H1 (cell line): ENCODE measurements around the gene ACAA1. TPM values are rescaled to one million over a fixed set of nuclear protein-coding genes. Genes with fewer than 3 reads are reported as not detected.

Experiments
- CTCF ChIA-PET: fragments of 300-600 bp; sonication (Branson Sonifier 250); formaldehyde crosslinking; loops from one replicate; lab custom pipeline; 2021; ENCODE audit not compliant: partially characterized antibody; lab: Charles Lee
- POLR2A ChIA-PET: fragments of 300-600 bp; sonication (Branson Sonifier 250); formaldehyde crosslinking; loops from one replicate; lab custom pipeline; 2021; ENCODE audit warnings: inconsistent platforms; ENCODE audit not compliant: partially characterized antibody; lab: Charles Lee
- DNase-seq, 2 experiments: peaks; one replicate each; pipeline versions ENCODE4 v3.0.0 to v3.0.0-alpha.2; 2010 to 2022; ENCODE audit warnings: low spot score in 2 of 2, low read depth in 1 of 2, mixed read lengths in 1 of 2
- FAIRE-seq: peaks from 2 replicates; lab custom pipeline; 2011; peaks lifted over from hg19 to GRCh38; lab: Jason Lieb, UNC
- H2AFZ ChIP-seq: 2 replicates; pipeline ENCODE4 v1.8.1; 2012; ENCODE audit warnings: low read length, inconsistent platforms
- H2AK5ac ChIP-seq: 2 replicates; pipeline ENCODE4 v1.6.1; 2013; ENCODE audit warnings: low read depth, low read length
- H2BK120ac ChIP-seq: replicated peaks from 2 replicates; pipeline ENCODE3; 2013; ENCODE audit warnings: low read depth, low read length, inconsistent platforms
- H2BK12ac ChIP-seq: 2 replicates; pipeline ENCODE4 v1.6.1; 2013; ENCODE audit warnings: low read depth, low read length
- H2BK15ac ChIP-seq: 2 replicates; pipeline ENCODE4 v1.6.1; 2013; ENCODE audit warnings: low read length
- H2BK20ac ChIP-seq: 2 replicates; pipeline ENCODE4 v1.6.1; 2013; ENCODE audit warnings: low read length
- H2BK5ac ChIP-seq: 2 replicates; pipeline ENCODE4 v1.6.1; 2013; ENCODE audit warnings: low read depth, low read length
- H3K14ac ChIP-seq: 2 replicates; pipeline ENCODE4 v1.6.1; 2013; ENCODE audit warnings: inconsistent platforms; ENCODE audit not compliant: insufficient read length
- H3K18ac ChIP-seq: 2 replicates; pipeline ENCODE4 v1.6.1; 2013; ENCODE audit warnings: low read length; ENCODE audit errors: extremely low read depth
- H3K23ac ChIP-seq: 2 replicates; pipeline ENCODE4 v1.6.1; 2013; ENCODE audit warnings: inconsistent platforms; ENCODE audit not compliant: insufficient read length
- H3K23me2 ChIP-seq: 2 replicates; pipeline ENCODE4 v1.6.1; 2013; ENCODE audit warnings: low read depth, low read length
- H3K27ac ChIP-seq: 2 replicates; pipeline ENCODE4 v1.6.1; 2011; ENCODE audit warnings: low read depth, low read length, inconsistent platforms
- H3K27me3 ChIP-seq, 4 experiments: replicated peaks in 1 of 4; 1 replicate in 1 of 4; 2 replicates in 3 of 4; pipeline versions ENCODE4 v1.6.1 to v1.8.1; 2011 to 2013; ENCODE audit warnings: low read length in 3 of 4, mild to moderate bottlenecking in 3 of 4, inconsistent platforms in 2 of 4, mixed read lengths in 2 of 4, moderate library complexity in 1 of 4; ENCODE audit not compliant: control insufficient read depth in 3 of 4, insufficient read depth in 3 of 4; ENCODE audit errors: extremely low read depth in 1 of 4
- H3K36me3 ChIP-seq, 4 experiments: 2 replicates each; pipeline versions ENCODE4 v1.6.1 to v1.8.1; 2011 to 2013; ENCODE audit warnings: mild to moderate bottlenecking in 4 of 4, low read length in 3 of 4, moderate library complexity in 2 of 4, control low read depth in 1 of 4, inconsistent platforms in 1 of 4; ENCODE audit not compliant: insufficient read depth in 4 of 4, control insufficient read depth in 2 of 4
- H3K4ac ChIP-seq: replicated peaks from 2 replicates; pipeline ENCODE3; 2013; ENCODE audit warnings: low read length, low read depth, mixed read lengths, inconsistent platforms; ENCODE audit not compliant: insufficient read length
- H3K4me1 ChIP-seq, 4 experiments: replicated peaks in 1 of 4; 1 replicate in 1 of 4; 2 replicates in 3 of 4; pipeline versions ENCODE4 v1.6.1 to v1.8.1; 2011 to 2013; ENCODE audit warnings: low read length in 3 of 4, inconsistent platforms in 2 of 4, mixed read lengths in 1 of 4; ENCODE audit not compliant: insufficient read depth in 4 of 4, control insufficient read depth in 3 of 4
- H3K4me2 ChIP-seq, 2 experiments: 2 replicates each; pipeline versions ENCODE4 v1.6.1 to v1.8.1; 2011 to 2013; ENCODE audit warnings: low read depth in 2 of 2, low read length in 2 of 2, control low read depth in 1 of 2, inconsistent platforms in 1 of 2, mild to moderate bottlenecking in 1 of 2; ENCODE audit not compliant: insufficient read depth in 1 of 2
- H3K4me3 ChIP-seq, 4 experiments: fragments of 200-600, 300-600 bp in 1 of 4; sonication (generic), shearing (Covaris generic), sonication (Bioruptor Twin) in 1 of 4; 2 replicates each; pipeline versions ENCODE4 v1.5.1 to v1.8.1; 2011 to 2016; ENCODE audit warnings: low read length in 4 of 4, low read depth in 3 of 4, control low read depth in 2 of 4, inconsistent platforms in 2 of 4, mild to moderate bottlenecking in 2 of 4, mixed read lengths in 1 of 4, moderate library complexity in 1 of 4; ENCODE audit not compliant: insufficient read depth in 2 of 4; ENCODE audit errors: extremely low read depth in 1 of 4
- H3K56ac ChIP-seq: replicated peaks from 2 replicates; pipeline ENCODE3; 2013; ENCODE audit warnings: low read depth, mild to moderate bottlenecking, mixed read lengths, low read length, inconsistent platforms; ENCODE audit not compliant: insufficient read length
- H3K79me1 ChIP-seq: 2 replicates; pipeline ENCODE4 v1.6.1; 2013; ENCODE audit warnings: low read depth, low read length, control low read depth
- H3K79me2 ChIP-seq, 2 experiments: 2 replicates each; pipeline versions ENCODE4 v1.6.1 to v1.8.1; 2012 to 2013; ENCODE audit warnings: low read length in 2 of 2, mild to moderate bottlenecking in 2 of 2, inconsistent platforms in 1 of 2; ENCODE audit not compliant: insufficient read depth in 2 of 2, control insufficient read depth in 1 of 2
- H3K9ac ChIP-seq, 4 experiments: replicated peaks in 1 of 4; 1 replicate in 1 of 4; 2 replicates in 3 of 4; pipeline versions ENCODE4 v1.6.1 to v1.8.1; 2011 to 2013; ENCODE audit warnings: low read depth in 3 of 4, low read length in 3 of 4, control low read depth in 2 of 4, mild to moderate bottlenecking in 2 of 4, moderate library complexity in 2 of 4, inconsistent platforms in 1 of 4; ENCODE audit errors: extremely low read depth in 1 of 4
- H3K9me3 ChIP-seq, 2 experiments: 2 replicates each; pipeline versions ENCODE4 v1.6.1 to v1.8.1; 2012 to 2013; ENCODE audit warnings: mild to moderate bottlenecking in 2 of 2, moderate library complexity in 2 of 2, control low read depth in 1 of 2, inconsistent platforms in 1 of 2, low read depth in 1 of 2, low read length in 1 of 2, mixed read lengths in 1 of 2; ENCODE audit not compliant: insufficient read depth in 2 of 2
- H4K20me1 ChIP-seq, 2 experiments: replicated peaks in 1 of 2; 2 replicates each; pipeline versions ENCODE3 to v1.8.1; 2011 to 2013; ENCODE audit warnings: inconsistent platforms in 2 of 2, low read length in 2 of 2, mild to moderate bottlenecking in 1 of 2; ENCODE audit not compliant: insufficient read depth in 2 of 2, control insufficient read depth in 1 of 2
- H4K5ac ChIP-seq: 2 replicates; pipeline ENCODE4 v1.6.1; 2013; ENCODE audit warnings: low read length, low read depth, mixed read lengths, inconsistent platforms; ENCODE audit not compliant: insufficient read length
- H4K8ac ChIP-seq: 2 replicates; pipeline ENCODE4 v1.8.0; 2013; ENCODE audit warnings: mild to moderate bottlenecking, moderate library complexity, low read length, inconsistent platforms; ENCODE audit not compliant: insufficient read depth; ENCODE audit errors: extremely low read depth
- H4K91ac ChIP-seq: replicated peaks from 2 replicates; pipeline ENCODE3; 2013; ENCODE audit warnings: low read length, mixed read lengths, inconsistent platforms; ENCODE audit not compliant: insufficient read length
- CHD2 ChIP-seq: IDR thresholded peaks from 2 replicates; pipeline ENCODE4 v1.6.1; 2012; ENCODE audit warnings: low read length, improper control_type of control experiment
- EGR1 ChIP-seq: IDR thresholded peaks from 2 replicates; pipeline ENCODE4 v1.6.1; 2011; ENCODE audit warnings: low read depth, low read length, borderline replicate concordance
- JUND ChIP-seq: IDR thresholded peaks from 2 replicates; pipeline ENCODE4 v1.6.1; 2011; ENCODE audit warnings: mild to moderate bottlenecking, improper control_type of control experiment, low read length
- MAFK ChIP-seq: IDR thresholded peaks from 2 replicates; pipeline ENCODE4 v1.6.1; 2012; ENCODE audit warnings: low read depth, mild to moderate bottlenecking, improper control_type of control experiment, low read length
- PHF8 ChIP-seq: fragments of 200-600 bp; sonication (generic); conservative IDR thresholded peaks from 2 replicates; pipeline ENCODE4 v1.7.1; 2012; ENCODE audit warnings: low read depth, mild to moderate bottlenecking, inconsistent platforms, low read length, moderate library complexity
- RAD21 ChIP-seq, 2 experiments: IDR thresholded peaks in 1 of 2; conservative IDR thresholded peaks in 1 of 2; 2 replicates each; pipeline ENCODE4 v1.6.1; 2011; ENCODE audit warnings: low read depth in 2 of 2, low read length in 2 of 2, improper control_type of control experiment in 1 of 2, inconsistent platforms in 1 of 2, mild to moderate bottlenecking in 1 of 2, moderate library complexity in 1 of 2
- RNF2 ChIP-seq: fragments of 200-900, 300-1000 bp; sonication (generic); IDR thresholded peaks from 2 replicates; pipeline ENCODE4 v1.7.1; 2016; ENCODE audit warnings: borderline replicate concordance, low read depth, mild to moderate bottlenecking, antibody characterized with exemption, low read length; ENCODE audit not compliant: poor library complexity, severe bottlenecking; ENCODE audit errors: missing control alignments
- SIX5 ChIP-seq: IDR thresholded peaks from 2 replicates; pipeline ENCODE4 v1.6.1; 2011; ENCODE audit warnings: mild to moderate bottlenecking, low read depth, low read length
- SP4 ChIP-seq: IDR thresholded peaks from 2 replicates; pipeline ENCODE4 v1.6.1; 2012; ENCODE audit warnings: low read length, inconsistent platforms
- SUZ12 ChIP-seq: fragments of 200-600 bp; sonication (generic); IDR thresholded peaks from 2 replicates; pipeline ENCODE4 v1.6.1; 2012; ENCODE audit warnings: mild to moderate bottlenecking, inconsistent platforms, low read length, moderate library complexity, mixed read lengths
- TAF7 ChIP-seq: optimal IDR thresholded peaks from 2 replicates; pipeline ENCODE3; 2011; ENCODE audit warnings: low read depth, mild to moderate bottlenecking, inconsistent platforms, low read length, moderate library complexity, borderline replicate concordance
- USF2 ChIP-seq: IDR thresholded peaks from 2 replicates; pipeline ENCODE4 v1.6.1; 2011; ENCODE audit warnings: low read length, improper control_type of control experiment
- WGBS, 2 experiments: shearing (Covaris generic) in 1 of 2; methylation state at CpG; one replicate each; pipeline versions ENCODE4 v1.1.6 to v1.1.7; 2013 to 2015; ENCODE audit warnings: low lambda C conversion rate in 2 of 2, mixed read lengths in 2 of 2, inconsistent platforms in 1 of 2, low coverage in 1 of 2, missing lambda C conversion rate in 1 of 2; ENCODE audit not compliant: insufficient replicate concordance in 2 of 2, insufficient coverage in 1 of 2, insufficient read length in 1 of 2; ENCODE audit errors: extremely low coverage in 1 of 2, missing lambda C conversion rate in 1 of 2; 5-methylcytosine and 5-hydroxymethylcytosine counted together
- polyA plus RNA-seq, 7 experiments: library from polyadenylated mRNA; depleted of rRNA in 3 of 7; stranded (reverse) in 5 of 7; unstranded in 2 of 7; fragments of >200 nt in 5 of 7; fragments of 200-250 nt in 2 of 7; gene quantifications; 1 replicate in 5 of 7; 2 replicates in 1 of 7; 4 replicates in 1 of 7; pipeline versions ENCODE4 v1.2.1 to v1.2.3, GENCODE V29; 2011 to 2013; ENCODE audit warnings: missing spikeins in 2 of 7, mixed read lengths in 2 of 7
- total RNA-seq: library from RNA; stranded (reverse); fragmentation: NEBNext Ultra II Directional; extraction: Animal tissue kit (Norgen Biotek cat#: 25700); gene quantifications from 2 replicates; pipeline ENCODE4 v1.2.1, GENCODE V29; 2021

The ACAA1 gene
- total and polyA plus RNA-seq, 2 of the 8 experiments (the other 6 are each of a cell fraction or from before 2014, with no cell fraction given): 23.1 to 34.8 TPM

GRCh38 chr3:38122712-38123290 lies 14.1 kb downstream of the ACAA1 start:
- POLR2A ChIA-PET: no interaction called here
- H3K9me3 ChIP-seq: no peaks in the 10 kb centered on the region
- H3K23me2 ChIP-seq: no peaks in the 10 kb centered on the region
- no peak overlapping the region for H3K23ac ChIP-seq
- H2AK5ac ChIP-seq: no peak overlapping the region
- H3K14ac ChIP-seq: no peak overlapping the region
- H3K56ac ChIP-seq: no peak overlapping the region
- H3K27me3 ChIP-seq: no peaks in the 10 kb centered on the region
- peaks cover 5 to 22% of the 10 kb centered on the region in 2 experiments for H4K20me1 ChIP-seq
- no peak overlapping the region for H3K4ac ChIP-seq
- no peak overlapping the region for H3K18ac ChIP-seq
- no peak overlapping the region for H2BK15ac ChIP-seq
- 89% methylated on average over 9 of the region's 9 CpGs; no CpG with 5 or more reads in 1 of the 2 experiments for WGBS, 2 experiments
- no peak for FAIRE-seq
- no peaks in the 10 kb centered on the region for H3K79me2 ChIP-seq
- H3K9ac ChIP-seq: no peak overlapping the region
- no peak overlapping the region for H4K8ac ChIP-seq
- H3K79me1 ChIP-seq: no peaks in the 10 kb centered on the region
- H2BK20ac ChIP-seq: no peak overlapping the region
- H2BK120ac ChIP-seq: no peak overlapping the region
- H3K4me2 ChIP-seq: no peak overlapping the region
- no peak overlapping the region for H4K5ac ChIP-seq
- no peaks in the 10 kb centered on the region for H3K4me1 ChIP-seq
- no peak for DNase-seq
- CTCF ChIA-PET: interaction anchor here (1.0 to 8.8 kb wide), 2 partner anchors 7 to 148 kb away, joined by 3 to 105 read pairs; no protein-coding TSS in a partner anchor
- H3K27ac ChIP-seq: no peak overlapping the region
- H3K4me3 ChIP-seq: no peak overlapping the region
- peaks cover 23 to 42% (median 38%) of the 10 kb centered on the region in 4 experiments for H3K36me3 ChIP-seq
- no peak overlapping the region for H2BK12ac ChIP-seq
- no peak overlapping the region for H2AFZ ChIP-seq
- no peak overlapping the region for H4K91ac ChIP-seq
- H2BK5ac ChIP-seq: no peak overlapping the region
- TF ChIP-seq SUZ12: no peak
- TF ChIP-seq RNF2: no peak
- TF ChIP-seq USF2: no peak
- no peak for TF ChIP-seq MAFK
- TF ChIP-seq PHF8: no peak
- no peak for TF ChIP-seq SP4
- TF ChIP-seq CHD2: no peak
- TF ChIP-seq TAF7: no peak
- no peak for TF ChIP-seq RAD21 (IDR thresholded peaks at IDR 0.05 in 1 of 2, conservative IDR thresholded peaks at IDR 0.05 in 1 of 2; ENCODE audit: low read depth in 2 of 2, low read length in 2 of 2)
- no peak for TF ChIP-seq EGR1
- no peak for TF ChIP-seq JUND
- no peak for TF ChIP-seq SIX5
